ENCODE results near the gene PRPH2.

Gene PRPH2

DNA sequence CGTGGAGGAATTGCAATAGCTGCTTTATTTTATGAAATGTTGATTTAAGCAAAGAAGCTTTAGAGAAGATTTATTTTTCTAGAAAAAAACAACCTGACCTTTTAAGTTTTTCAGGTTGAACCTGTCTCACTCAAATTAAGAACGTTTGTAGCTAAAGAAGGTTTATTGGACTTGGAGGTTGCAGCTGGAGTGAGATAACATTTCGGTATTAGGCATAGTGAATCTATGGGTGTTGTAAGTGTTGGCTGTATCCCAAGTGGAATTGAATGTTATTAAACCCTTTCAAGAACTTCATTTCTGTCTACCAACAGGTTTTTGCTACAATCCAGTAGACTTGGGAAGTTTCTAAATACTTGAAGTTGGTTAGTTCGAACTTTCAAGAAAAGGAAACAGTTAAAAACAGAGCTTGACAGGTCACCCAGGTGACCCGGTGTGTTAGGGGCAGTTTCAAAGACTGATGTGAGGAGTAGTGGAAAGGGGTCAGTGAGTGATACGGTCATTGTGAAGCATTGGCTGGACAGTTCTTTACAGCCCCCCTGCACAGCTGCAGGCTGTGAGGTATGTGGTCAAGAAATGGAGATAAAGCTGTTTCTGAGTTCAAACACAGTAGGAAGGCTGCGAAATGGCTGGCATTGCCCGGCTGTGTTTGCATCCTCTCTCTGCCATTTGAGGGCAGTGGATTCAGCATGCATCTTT lies 26.0 kb upstream of the PRPH2 start:
- no peak for TF ChIP-seq CTCF (IDR thresholded peaks at IDR 0.05)
- no peak for DNase-seq (ENCODE audit: low spot score)
- H3K27ac ChIP-seq, result peak overlapping the region; percentile 21 to 29
- H3K4me3 ChIP-seq, result peak overlapping the region; percentile 40

GRCh38 chr6:42746463-42747391 lies 24.3 kb upstream of the PRPH2 start:
- peak; percentile 92 for DNase-seq (ENCODE audit: low spot score)
- H3K27ac ChIP-seq, result peak overlapping the region; percentile 89 to 98
- TF ChIP-seq CTCF (IDR thresholded peaks at IDR 0.05), result no peak
- H3K4me3 ChIP-seq, result peak overlapping the region; percentile 96

DNA sequence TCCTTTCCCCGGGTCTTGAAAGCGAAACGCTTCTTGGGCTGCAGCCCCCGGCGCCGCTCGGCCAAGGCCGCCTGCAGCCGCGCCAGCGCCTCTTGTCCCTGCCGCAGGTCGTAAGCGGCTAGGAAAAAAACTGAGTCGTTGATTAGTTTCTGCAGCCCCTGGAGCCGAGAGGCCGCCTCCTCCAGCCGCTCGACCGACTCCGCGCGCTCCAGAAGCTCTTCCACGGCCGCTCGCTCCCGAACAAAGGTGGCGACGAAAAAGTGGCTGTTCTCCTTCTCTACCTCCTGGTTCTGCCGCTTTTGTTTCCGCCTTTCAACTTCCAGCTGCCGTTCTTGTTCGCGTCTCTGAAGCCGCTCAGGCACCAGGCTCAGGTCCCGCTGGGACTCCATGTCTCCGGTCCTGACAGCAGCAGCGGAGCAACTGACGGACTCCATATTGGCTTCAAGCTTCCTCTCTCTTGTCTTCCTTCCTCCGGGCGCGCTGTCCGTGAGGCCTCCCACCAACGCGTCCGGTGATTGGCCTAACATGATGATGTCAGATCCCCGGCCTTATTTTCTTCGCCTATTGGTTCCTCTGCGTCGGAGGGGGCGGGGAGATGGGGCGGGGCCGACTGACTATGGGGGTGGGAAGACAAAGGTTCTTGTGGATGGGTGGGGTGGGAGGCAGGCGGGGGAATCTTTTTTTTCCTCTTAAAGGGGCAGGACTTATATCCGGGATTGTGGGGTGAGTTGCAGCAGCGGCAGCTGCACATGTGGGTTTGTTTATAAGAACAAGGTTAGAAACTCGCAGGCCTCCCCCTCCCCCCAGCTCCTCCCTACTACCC lies 23.5 kb upstream of the PRPH2 start, which contains the start of gene TBCC:
TBCC (minus strand) TSS at position 464 of the 823 bp plus-strand sequence; CDS start at position 434, 30 bp downstream.
- H3K4me3 ChIP-seq, result peak within 1 kb of the TSS; percentile 96
- peak within 1 kb of the TSS; percentile 89 to 98 for H3K27ac ChIP-seq
- no peak for TF ChIP-seq CTCF (IDR thresholded peaks at IDR 0.05)
- peak; percentile 99 for DNase-seq (ENCODE audit: low spot score)

GRCh38 chr6:42745083-42745639 lies 22.8 kb upstream of the PRPH2 start:
- peak overlapping the region; percentile 96 for H3K4me3 ChIP-seq
- no peak for TF ChIP-seq CTCF (IDR thresholded peaks at IDR 0.05)
- H3K27ac ChIP-seq, result peak overlapping the region; percentile 73 to 90
- peak; percentile 77 for DNase-seq (ENCODE audit: low spot score)

GRCh38 chr6:42744351-42744893 lies 22.0 kb upstream of the PRPH2 start:
- DNase-seq (ENCODE audit: low spot score), result no peak
- Histone ChIP-seq H3K27ac (no peak overlapping the region), H3K4me3 (peak overlapping the region; percentile 96)
- TF ChIP-seq CTCF (IDR thresholded peaks at IDR 0.05), result no peak

Measured in coronary artery (tissue), 2 donors.